ENCODE data around the gene PRPF38A. TPM values are rescaled to one million over a fixed set of nuclear protein-coding genes. Genes with fewer than 3 reads are reported as not detected.

The PRPF38A gene
- total RNA-seq, 4 donors from 2014 or later, result 10.6 to 20.4 (median 14.3) TPM

DNA sequence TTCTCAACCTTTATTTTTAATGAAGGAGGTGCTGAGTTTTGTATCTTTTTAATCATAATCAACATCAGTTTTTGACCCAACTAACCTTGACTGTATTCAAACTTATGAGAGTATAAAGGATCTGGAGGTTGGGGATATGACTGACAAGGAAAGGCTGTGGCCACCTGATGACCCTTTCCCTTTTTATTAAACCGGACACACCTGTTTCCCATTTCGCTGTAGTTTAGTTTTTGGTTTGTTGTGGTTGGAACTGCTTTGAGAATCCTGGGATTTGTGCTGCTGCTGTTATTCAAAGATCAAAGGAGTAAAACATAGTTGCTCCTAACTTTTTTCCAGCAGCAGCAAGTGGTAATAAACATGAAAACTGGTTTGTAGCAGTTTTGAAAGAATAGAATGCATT, 12.4 kb downstream of the PRPF38A start:
- Histone ChIP-seq H3K4me3 (no peak overlapping the region), H3K27ac (no peak overlapping the region), H3K36me3 (peaks cover 91% of the 10 kb centered on the region), H3K27me3 (no peaks in the 10 kb centered on the region), H3K4me1 (no peaks in the 10 kb centered on the region), H3K9me3 (no peaks in the 10 kb centered on the region)
- no peak for DNase-seq (ENCODE audit: low spot score in 2 of 2)
- TF ChIP-seq CTCF (IDR thresholded peaks at IDR 0.05) (no peak), POLR2A (IDR thresholded peaks at IDR 0.05) (no peak), POLR2AphosphoS5 (IDR thresholded peaks at IDR 0.05) (no peak), EP300 (IDR thresholded peaks at IDR 0.05) (no peak)
- 72% methylated on average over 2 of the region's 2 CpGs for WGBS

- TF ChIP-seq POLR2AphosphoS5 (IDR thresholded peaks at IDR 0.05), result no peak
- TF ChIP-seq EP300 (IDR thresholded peaks at IDR 0.05), result no peak
- no peak for TF ChIP-seq CTCF (IDR thresholded peaks at IDR 0.05)
- TF ChIP-seq POLR2A (IDR thresholded peaks at IDR 0.05), result no peak
- Histone ChIP-seq H3K36me3 (peaks cover 77% of the 10 kb centered on the region), H3K27me3 (no peaks in the 10 kb centered on the region), H3K27ac (no peak overlapping the region), H3K9me3 (no peaks in the 10 kb centered on the region), H3K4me1 (no peaks in the 10 kb centered on the region), H3K4me3 (no peak overlapping the region)
- 95% methylated on average over 1 of the region's 1 CpG for WGBS
- DNase-seq (ENCODE audit: low spot score in 2 of 2), result no peak
Observed at GRCh38 chr1:52420713-52421112, 16.3 kb downstream of the PRPF38A start.

DNA sequence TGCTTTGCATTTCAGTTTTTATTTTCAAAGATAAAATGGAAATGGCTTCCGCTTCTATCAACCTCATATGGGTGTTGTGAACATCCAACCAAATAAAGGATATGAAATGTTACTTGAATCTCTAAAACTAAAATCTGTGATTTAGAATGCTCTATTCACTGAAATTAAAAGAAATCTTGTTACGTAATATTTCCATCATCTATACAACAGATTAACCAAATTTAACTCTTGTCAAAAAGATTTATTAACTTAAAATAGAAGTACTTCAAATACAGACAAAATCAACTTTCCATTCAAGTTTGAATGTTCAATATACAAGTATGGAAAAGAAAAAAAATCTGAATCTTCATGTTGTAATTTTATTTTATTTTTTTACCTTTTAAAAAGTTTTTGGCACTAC, 18.7 kb downstream of the PRPF38A start:
- no peaks in the 10 kb centered on the region for H3K9me3 ChIP-seq
- peaks cover 58% of the 10 kb centered on the region for H3K36me3 ChIP-seq
- H3K4me3 ChIP-seq, result no peak overlapping the region
- no peak overlapping the region for H3K27ac ChIP-seq
- WGBS, result 95% methylated on average over 2 of the region's 2 CpGs
- no peaks in the 10 kb centered on the region for H3K4me1 ChIP-seq
- DNase-seq (ENCODE audit: low spot score in 2 of 2), result no peak
- H3K27me3 ChIP-seq, result no peaks in the 10 kb centered on the region
- TF ChIP-seq CTCF (IDR thresholded peaks at IDR 0.05) (no peak), EP300 (IDR thresholded peaks at IDR 0.05) (no peak), POLR2A (IDR thresholded peaks at IDR 0.05) (no peak)

DNA sequence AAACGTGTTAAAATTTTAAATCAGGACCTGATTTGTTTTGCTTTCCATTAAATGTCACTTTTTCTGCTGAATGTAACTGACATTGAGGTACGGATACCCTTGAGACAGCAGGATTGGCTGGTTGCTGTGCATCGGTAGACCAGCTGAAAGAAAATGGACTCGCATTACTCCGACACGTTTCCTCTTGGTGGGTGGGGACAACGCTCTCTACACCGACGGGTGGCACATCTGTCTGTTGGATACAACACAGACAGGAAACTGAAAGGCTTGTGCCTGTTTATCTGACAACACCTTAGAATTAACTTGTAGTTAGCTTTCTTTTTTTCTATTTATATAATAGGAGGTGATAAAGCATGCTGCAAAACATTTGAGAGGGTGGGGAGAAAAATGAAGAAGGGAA, 19.4 kb downstream of the PRPF38A start:
- H3K27ac ChIP-seq, result no peak overlapping the region
- H3K4me1 ChIP-seq, result no peaks in the 10 kb centered on the region
- no peaks in the 10 kb centered on the region for H3K27me3 ChIP-seq
- TF ChIP-seq CTCF (IDR thresholded peaks at IDR 0.05), result no peak
- no peak for TF ChIP-seq POLR2AphosphoS5 (IDR thresholded peaks at IDR 0.05)
- TF ChIP-seq EP300 (IDR thresholded peaks at IDR 0.05), result no peak
- no peak for TF ChIP-seq POLR2A (IDR thresholded peaks at IDR 0.05)
- 65% methylated on average over 9 of the region's 9 CpGs for WGBS
- no peak for DNase-seq (ENCODE audit: low spot score in 2 of 2)
- peaks cover 53% of the 10 kb centered on the region for H3K36me3 ChIP-seq
- no peak overlapping the region for H3K4me3 ChIP-seq
- H3K9me3 ChIP-seq, result no peaks in the 10 kb centered on the region

DNA sequence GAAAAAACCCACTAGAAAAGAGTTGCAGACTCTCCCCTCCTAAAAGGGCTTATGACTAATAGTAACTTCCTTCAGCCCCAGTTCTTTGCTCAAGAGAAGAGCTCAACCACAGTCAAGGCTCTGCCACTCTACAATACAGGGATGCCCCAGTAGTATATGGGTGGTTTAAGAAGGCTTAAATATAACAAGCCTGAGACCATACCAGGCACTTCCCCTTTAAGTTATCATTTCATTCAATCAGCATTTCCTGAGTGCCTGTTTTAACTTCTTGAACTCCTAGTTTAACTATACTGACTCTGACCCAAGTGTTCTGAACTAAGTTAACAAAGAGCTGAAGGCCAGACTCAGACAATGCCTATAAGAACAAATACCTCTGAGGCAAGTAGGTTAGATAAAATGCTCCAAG, 19.8 kb downstream of the PRPF38A start:
- H3K4me1 ChIP-seq, result no peaks in the 10 kb centered on the region
- H3K27ac ChIP-seq, result no peak overlapping the region
- peaks cover 51% of the 10 kb centered on the region for H3K36me3 ChIP-seq
- no peaks in the 10 kb centered on the region for H3K9me3 ChIP-seq
- DNase-seq (ENCODE audit: low spot score in 2 of 2), result no peak
- H3K4me3 ChIP-seq, result no peak overlapping the region
- TF ChIP-seq POLR2A (IDR thresholded peaks at IDR 0.05) (no peak), POLR2AphosphoS5 (IDR thresholded peaks at IDR 0.05) (no peak), CTCF (IDR thresholded peaks at IDR 0.05) (no peak), EP300 (IDR thresholded peaks at IDR 0.05) (no peak)
- H3K27me3 ChIP-seq, result no peaks in the 10 kb centered on the region

Data from suprapubic skin (tissue), 4 donors.